Spleen (tissue), 7 donors: ENCODE measurements around the gene GON4L.

ENCODE experiments used
- POLR2A ChIP-seq, 3 donors: fragments of 450-650 bp; IDR thresholded peaks; one replicate each; pipeline ENCODE4 v1.5.1; 2017; ENCODE audit warnings: antibody characterized with exemption in 3 of 3, mild to moderate bottlenecking in 1 of 3
- TF ChIP-seq, protein P1 (sequence below), 11 experiments: fragments of 200-600 bp in 7 of 11; fragments of 450-650 bp in 4 of 11; sonication (generic) in 4 of 11; IDR thresholded peaks in 8 of 11; conservative IDR thresholded peaks in 3 of 11; 1 replicate in 7 of 11; 2 replicates in 4 of 11; pipeline versions ENCODE4 v1.4.0 to v1.8.0; 2016 to 2021; ENCODE audit warnings: antibody characterized with exemption in 11 of 11, inconsistent platforms in 4 of 11, mild to moderate bottlenecking in 1 of 11
- donor health status: DM: no; HTN: no; CAD: no; lungs with moderate emphysema.
- donor health status: DM: no; HTN: no; CAD: no.
- donor health status: DM: no; HTN: no; CAD: no.

DNA sequence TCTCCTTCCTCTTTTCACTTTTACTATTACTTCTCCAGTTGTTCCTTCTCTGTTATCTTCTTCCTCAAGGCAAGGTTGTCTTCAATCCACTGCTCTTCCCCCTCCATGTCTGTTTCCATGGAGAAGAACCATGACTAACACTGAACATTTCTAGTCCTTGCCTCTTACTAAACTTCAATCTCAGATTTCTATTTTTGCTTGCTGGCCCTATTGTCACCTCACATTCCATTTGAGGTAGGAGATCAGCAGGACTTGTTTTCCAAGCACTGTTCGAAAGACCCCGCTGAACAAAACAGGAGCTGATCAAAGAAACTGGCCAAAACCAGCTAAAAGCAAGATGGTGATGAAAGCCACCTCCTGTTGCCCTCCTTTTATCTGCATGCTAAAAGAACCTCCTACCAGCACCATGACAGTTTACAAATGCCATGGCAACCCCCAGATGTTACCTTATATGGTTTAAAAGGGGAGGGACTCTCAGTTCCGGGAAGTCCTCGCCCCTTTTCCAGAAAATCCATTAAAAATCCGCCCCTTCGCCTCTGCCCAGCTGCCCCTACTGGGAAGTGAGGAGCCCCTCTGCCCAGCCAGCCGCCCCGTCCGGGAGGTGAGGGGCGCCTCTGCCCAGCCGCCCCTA is 22.6 kb downstream of the GON4L start:
- TF ChIP-seq, protein P1, sequence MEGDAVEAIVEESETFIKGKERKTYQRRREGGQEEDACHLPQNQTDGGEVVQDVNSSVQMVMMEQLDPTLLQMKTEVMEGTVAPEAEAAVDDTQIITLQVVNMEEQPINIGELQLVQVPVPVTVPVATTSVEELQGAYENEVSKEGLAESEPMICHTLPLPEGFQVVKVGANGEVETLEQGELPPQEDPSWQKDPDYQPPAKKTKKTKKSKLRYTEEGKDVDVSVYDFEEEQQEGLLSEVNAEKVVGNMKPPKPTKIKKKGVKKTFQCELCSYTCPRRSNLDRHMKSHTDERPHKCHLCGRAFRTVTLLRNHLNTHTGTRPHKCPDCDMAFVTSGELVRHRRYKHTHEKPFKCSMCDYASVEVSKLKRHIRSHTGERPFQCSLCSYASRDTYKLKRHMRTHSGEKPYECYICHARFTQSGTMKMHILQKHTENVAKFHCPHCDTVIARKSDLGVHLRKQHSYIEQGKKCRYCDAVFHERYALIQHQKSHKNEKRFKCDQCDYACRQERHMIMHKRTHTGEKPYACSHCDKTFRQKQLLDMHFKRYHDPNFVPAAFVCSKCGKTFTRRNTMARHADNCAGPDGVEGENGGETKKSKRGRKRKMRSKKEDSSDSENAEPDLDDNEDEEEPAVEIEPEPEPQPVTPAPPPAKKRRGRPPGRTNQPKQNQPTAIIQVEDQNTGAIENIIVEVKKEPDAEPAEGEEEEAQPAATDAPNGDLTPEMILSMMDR (IDR thresholded peaks at IDR 0.05 in 8 of 11, conservative IDR thresholded peaks at IDR 0.05 in 3 of 11), result no peak
- TF ChIP-seq POLR2A (IDR thresholded peaks at IDR 0.05), result no peak
